CD1c-positive myeloid dendritic cell (primary cell): ENCODE measurements around the gene PAK1.

Source experiments
- DNase-seq: peaks from one replicate; pipeline ENCODE4 v3.0.0-alpha.2; 2016; ENCODE audit errors: extremely low spot score

The PAK1 gene

DNA sequence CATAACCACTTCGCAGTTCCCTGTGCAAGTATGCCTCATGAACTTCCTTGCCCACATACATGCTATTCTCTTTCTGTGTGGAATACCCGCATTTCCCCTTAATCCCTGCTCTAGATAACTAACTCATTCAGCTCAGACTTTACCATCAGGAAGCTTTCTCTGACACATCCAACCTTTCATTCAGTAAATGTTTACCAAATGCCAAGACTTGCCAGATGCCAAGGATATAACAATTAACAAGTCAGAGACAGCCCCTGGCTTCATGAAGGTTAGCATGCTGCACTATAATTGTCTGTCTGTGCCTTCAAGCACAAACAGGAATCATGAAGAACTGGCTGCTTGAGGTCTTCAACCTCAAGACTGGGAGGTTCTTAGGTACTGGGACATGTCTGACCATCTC, 101.2 kb downstream of the PAK1 start:
- DNase-seq, result no peak

DNA sequence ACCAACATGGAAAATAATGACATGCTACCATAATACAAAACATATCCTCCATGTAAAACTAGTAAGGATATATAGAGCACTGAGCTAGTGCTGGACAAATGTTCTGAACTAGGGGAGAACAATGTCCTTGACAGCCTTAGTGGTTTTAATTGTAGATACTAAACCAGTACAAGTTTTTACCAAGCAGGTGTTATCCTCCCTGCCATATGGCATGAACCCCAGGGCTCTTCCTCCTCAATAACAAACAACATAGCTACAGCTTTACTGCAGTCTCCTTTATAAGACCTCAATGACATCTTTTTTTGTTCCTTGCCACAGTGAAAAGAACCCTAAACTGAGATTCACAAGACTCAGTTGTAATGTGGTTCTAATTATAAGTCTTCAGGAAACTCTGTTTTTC, 102.2 kb downstream of the PAK1 start:
- DNase-seq, result no peak

DNA sequence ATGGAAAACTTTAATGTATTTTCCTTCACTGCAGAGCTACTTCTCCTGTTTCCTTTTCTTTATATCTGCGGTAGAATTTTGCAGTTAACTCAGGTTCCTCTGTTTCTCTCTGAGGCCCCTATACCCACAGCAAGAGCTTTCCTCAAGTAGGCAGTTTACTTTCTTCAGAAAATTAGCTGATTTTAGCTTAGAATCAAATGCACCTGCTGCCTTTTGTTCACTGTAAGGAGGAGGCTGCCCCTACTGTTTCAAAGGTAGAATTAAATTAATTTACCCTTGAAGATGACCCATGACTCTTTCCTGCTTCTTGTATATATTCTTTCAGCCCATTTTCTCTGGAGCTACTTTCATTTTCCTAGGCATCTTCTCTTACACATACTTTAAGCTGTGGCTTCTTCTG, 103.7 kb downstream of the PAK1 start:
- no peak for DNase-seq

DNA sequence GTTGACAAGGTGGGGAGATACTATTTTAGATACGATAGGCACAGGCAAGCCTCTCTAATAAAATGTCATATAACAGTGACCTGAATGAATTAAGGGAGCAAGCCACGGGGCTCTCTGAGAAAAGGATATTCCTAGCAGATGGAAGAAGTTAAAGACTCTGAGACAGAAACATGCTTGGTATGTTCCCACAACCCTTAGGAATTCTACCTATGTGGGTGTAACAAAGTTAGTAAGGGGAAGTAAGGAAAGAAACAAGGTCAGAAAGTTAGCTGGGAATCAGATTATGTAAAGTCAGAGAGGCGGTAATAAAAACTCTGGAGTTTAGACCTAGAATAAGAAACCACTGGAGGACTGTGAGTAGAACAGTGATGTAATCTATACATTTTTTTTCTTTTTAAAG, 112.7 kb downstream of the PAK1 start:
- no peak for DNase-seq

DNA sequence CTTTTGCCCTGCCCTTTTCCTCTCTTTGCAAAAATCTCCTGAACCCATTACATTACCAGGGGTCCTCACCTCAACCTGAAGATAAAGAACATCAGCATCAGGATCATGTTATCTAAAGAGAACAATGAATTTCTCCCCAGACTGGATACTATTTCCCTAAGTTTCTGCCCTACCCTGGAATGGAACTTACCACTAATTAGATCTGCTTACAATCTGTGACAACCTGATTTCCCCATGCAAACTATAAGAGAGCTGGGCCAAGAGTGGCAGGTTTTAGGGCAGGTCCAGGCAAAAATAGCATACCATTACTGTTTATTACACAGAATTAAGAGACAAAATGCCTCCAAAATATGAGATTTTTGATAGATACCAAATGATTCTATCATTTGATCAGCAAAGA, 114.4 kb downstream of the PAK1 start:
- no peak for DNase-seq

DNA sequence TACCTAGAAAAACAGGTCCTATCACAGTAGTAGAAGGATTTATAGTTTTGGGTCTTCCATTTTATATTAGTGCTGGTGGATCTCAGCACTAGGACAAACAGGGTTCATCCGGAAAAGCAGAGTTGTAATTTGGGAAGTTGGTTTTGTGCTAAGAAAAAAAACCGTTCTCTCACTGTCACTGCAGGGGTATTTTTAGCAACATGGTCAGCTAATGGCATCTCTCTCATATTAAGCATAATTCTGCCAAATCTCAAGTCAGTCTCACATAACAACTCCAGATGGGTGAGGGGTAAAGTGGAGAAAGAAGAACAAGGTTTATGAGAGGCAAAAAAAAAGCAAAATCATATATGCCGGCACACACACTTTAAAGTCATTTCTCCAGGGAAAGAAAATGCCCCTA, 120.8 kb downstream of the PAK1 start:
- no peak for DNase-seq

DNA sequence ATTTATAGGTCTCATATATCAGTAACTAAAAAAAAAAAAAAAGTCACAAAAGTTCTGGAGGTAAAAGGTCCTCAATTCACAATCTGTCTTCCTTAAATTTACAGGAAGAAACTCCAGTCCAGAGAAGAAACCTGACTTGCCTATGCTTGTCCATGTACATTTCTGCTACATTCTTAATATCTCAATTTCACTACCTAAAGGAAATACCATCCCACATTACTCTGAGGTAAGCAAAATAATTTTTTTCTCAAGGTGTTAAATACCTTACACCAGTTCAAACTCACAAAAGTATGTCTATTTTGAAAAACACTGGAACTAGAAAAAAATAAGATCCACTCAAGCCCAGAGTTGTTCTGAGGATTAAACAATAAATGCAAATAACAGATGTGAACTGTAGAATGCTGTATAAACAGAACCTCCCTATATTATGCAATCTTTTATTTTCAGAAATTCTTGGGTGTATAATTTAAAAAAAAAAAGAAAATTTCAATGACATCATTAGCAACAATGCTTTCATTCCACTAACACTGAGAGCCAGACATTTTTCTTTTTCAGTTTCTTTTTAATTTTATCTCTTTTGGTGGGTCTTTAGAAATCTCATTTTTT, 122.5 kb downstream of the PAK1 start:
- DNase-seq, result no peak

DNA sequence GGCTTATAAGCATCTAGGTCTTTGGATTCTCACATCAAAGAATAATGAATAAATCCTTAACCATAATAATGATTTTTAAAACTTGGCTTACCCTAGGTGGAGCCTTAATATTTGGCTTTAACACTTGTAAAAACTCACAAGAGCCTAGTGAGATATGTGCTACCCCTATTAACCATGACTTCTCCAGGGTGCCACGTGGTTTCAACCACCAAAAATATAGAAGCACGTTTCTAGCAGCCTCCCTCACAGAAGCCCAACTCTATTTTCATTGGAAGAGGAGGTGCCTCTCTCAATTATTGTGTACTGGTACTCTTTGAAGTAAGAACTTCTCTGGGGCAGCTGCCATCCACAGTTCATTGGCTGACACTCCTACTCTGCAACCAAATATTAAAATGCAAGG, 125.9 kb downstream of the PAK1 start:
- no peak for DNase-seq

DNA sequence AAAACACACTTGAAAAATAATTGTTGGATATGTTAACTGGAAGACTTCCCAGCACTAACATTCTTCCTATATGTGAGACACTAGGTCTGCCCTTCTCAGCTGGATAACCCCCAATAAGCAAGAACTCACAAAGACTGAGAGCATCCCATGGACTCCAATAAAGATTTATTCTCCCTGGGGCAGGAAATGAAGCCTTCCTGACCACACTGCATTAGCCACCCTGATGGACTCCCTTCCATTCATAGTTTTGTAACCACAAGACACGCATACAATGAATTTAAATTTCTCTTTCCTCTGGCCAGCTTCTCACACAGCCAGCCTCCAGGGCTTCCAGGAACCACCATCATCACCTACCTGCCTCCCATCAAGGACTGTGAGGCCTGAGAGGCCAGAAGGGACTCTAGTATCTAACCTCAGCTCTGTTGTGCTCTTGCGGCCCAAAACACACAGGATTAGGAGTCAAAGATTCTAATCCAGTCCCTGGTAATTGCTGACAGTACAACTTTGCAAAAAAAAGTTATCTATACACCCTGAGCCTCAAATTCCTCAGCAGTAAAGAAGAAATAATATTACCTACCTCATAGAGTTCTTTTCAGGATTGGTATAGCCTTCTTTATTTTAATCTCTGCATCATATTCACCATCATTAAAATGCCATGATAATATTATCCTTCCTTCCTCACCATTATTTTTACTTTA, 126.8 kb downstream of the PAK1 start:
- no peak for DNase-seq

DNA sequence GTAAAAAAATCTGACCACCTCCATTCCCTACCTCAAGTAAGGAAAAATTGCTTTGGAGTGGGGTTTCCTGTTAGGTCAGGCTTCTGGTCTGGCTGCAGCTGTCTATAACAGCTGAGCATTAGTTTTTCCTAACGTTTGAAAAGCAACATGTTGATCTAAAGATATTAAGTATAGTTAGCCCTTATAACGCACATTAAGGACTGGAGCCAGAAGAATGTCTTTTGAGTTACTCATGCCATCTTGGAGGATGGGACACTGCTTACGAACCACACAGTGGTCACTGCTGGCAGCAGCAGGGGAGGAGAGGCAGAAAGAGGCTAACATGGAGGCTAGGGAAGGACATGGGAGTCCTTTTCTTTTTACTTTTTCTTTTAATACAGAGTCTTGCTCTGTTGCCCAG, 128.3 kb downstream of the PAK1 start:
- no peak for DNase-seq

DNA sequence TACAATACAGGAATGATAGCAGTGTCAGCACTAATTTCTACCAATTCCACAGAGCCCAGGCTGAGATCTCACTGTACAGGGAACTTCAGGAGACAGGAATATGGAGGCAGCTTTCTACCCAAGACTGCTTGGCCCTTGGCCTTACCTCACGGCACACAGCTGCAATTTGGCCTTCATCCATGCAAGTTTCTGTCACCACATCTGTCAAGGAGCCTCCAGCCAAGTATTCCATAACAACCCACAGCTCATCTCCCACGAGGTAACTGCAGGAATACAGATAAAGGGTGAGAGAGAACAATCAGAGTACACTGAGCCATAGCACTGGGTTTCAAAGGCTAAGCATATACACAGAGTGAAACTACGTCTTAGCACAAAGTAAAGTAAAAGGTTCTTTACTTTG, 133.4 kb downstream of the PAK1 start:
- no peak for DNase-seq

DNA sequence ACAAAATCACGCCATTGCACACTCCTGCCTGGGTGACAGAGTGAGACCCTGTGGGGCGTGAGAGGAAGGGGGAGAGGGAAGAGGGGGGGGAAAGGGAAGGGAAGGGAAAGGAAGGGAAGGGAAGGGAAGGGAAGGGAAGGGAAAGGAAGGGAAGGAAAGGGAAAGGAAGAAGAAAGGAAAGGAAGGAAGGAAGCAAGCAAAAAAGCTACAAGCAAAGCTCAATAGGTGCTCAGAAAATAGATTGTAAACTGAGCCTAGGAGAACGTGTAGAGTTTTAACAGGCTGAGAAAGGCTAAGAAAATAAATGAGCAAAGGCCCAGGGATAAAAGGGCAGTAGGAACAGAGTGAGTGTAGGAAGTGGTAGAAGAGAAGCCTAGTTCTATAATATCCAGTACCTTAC, 141.6 kb downstream of the PAK1 start:
- DNase-seq, result no peak

DNA sequence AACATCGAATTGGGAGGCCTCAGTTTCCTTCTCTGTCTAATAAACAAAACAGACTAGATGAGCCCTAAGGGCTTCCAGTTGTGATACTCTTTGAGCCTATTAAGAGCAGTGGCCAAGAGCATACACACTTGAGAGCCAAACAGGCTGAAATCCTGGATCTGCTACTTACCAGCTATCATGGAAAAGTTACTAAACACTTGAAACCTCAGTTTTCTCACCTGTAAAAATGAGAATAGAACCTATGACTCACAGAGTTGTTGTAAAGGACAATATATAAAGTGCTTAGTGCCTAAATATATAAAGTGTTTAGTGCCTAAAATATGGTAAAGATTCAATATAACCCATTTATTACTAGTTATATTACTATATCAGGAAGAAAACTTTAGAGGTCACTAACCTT, 148.7 kb downstream of the PAK1 start:
- DNase-seq, result no peak

DNA sequence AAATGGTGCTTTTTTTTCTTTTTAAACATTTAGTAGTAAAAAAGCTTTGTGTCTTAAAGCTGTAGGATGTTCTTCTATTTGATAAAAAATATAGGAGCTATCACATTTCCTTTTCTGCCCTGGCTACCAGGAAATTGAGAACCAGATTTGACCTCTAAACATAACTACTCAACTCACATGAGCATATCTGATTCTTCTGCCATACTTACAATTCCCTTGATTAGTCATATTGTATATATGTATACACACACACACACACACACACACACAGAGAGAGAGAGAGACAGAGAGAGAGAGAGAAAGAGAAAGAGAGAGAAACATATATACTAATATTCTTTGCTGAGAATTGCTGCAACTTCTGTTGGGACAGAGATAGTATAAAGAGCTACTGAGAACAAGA, 149.4 kb downstream of the PAK1 start:
- DNase-seq, result no peak

DNA sequence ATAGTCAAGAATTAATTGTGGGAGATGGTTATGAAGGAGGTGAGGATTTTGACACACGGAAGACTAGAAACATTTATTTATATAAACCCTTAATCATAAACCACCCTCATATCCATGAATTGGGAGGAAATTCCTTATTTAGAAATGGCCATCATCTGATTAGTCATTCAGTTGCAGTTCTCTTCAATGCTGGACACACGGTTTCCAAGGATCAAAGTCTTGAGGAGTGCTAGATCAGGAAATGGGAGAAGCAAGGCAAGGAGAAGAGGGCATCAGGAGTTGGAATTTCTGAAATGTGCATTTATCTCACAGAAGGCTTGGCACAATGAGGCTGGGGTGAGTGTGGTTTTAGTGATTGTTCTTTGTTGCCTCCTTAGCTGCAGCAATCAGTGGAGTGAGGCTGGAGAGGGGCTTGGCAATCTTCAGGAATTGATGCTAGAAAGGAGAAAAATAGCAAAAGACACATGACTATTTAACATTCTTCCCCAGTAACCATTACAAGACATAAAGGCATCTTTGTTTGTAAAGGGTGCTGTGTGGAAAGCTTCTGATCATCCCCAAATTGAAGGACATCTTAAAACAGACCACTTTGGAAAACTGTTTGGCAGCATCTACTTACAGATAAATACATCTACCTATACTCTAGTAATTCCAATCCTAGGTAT, 150.8 kb downstream of the PAK1 start:
- DNase-seq, result no peak

DNA sequence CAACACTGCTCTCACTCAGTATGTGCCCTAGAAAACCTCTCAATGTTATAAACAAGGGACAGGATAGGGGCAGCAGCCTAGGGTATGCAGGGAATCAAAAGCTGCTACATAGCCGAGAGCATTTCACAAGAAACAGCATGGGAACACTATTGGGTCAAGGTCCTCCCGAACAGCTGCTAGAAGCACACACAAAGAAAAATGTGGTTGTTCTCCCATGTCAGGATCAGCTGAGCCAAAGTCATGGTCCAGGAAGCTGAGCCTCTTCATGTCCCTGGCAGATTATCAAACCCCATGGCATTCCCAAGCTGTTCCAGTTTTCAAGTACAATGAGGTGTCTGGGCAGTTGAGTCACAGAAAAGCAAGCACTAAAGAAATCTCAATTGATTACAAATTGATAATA, 151.4 kb downstream of the PAK1 start:
- DNase-seq, result no peak

DNA sequence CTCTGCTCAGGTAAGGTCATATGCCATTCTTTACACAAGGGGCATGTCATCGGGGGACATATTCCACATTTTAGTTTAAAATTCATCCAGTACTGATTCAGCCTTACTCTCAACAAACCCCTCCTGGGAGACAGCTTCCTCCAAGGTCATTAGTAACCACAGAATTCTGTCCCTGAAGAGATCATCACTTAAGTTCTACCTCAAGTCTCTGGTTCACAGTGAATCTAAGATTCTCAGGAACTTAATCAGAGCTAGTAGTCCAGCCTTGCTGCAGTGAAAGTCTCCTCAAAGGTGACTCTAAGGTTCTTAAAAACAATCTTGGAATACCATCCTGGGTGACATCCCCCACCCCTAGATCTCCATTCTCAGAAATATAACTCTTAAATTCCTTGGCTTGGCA, 153.5 kb downstream of the PAK1 start:
- DNase-seq, result no peak

DNA sequence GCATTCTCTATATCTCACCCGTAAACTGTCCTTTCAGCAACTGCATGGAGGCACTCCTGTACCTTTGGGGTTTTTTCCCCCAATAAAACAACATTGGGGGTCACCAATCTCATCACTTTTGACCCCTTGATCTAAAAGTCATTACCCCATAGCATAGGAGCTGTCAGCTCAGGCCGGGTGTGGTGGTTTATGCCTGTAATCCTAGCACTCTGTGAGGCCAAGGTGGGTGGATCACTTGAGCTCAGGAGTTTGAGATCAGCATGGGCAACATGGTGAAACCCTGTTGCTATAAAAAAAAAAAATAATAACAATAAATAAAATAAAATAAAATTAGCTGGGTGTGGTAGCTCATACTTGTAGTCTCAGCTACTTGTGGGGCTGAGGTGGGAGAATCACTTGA, 155.3 kb downstream of the PAK1 start:
- no peak for DNase-seq

DNA sequence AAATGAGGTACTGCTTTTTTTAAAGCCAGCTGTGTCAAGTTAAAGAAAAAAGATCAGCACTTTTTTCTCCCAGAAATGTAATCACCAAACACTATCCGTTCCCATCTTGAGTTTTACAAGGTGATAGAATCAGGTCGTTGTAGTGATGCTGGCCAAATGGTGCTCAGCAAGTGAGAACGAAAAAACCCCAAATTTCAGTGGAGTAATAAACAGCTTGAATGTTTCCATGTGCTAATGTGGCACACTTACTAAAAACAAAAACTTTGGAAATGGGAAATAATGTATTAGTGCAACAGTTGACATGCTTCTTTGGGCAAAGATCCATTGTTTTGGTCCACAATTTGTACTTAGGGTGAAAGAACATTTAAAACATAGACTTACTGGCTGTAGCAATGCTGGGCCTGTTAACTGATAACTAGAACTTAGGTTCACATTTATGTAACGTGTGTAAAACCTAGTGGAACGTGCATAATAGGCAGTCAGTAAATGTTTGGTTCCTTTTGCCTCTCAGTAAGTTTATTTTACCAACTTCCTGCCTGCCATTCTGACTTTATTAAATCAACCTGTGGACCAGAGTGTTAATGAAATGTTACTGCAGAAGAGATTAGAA, 157.1 kb downstream of the PAK1 start:
- DNase-seq, result no peak

DNA sequence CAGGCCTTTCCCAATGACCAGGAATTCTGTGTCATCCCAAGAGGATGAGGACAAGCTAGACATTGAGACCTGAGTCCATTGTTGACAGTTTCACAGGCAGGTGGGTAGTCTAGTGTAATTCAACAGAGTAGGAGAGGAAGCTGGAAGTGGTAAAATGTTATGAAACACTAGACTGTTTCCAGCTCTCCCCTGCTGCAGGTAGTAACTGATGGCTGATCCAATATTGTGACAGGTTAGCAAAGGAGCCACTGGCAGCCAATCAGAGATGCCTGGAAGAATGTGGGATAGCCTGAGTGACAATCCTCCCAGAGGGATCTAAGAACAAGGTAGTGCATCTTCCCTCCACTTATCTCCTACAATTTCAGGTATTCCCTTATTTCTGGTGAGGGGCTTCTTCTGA, 161.8 kb downstream of the PAK1 start:
- DNase-seq, result no peak

DNA sequence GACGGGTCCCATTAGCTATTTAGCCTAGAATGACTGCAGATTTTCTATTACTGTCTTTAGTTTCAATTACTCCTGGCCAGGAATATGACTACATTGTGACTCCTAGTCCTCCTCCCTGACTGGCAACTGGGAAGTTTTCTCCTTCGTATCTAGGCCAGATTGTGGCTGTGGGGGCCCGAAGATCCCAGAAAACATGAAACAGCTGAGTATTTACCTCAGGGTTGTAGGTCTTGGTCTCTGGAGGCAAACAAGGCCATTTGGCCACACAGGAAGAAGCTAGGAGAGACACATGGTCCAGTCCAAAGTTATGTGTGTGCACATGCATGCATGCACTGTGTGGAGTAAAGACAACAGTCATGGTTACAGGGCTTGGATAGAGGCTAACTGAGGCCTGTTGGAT, 162.2 kb downstream of the PAK1 start:
- no peak for DNase-seq

DNA sequence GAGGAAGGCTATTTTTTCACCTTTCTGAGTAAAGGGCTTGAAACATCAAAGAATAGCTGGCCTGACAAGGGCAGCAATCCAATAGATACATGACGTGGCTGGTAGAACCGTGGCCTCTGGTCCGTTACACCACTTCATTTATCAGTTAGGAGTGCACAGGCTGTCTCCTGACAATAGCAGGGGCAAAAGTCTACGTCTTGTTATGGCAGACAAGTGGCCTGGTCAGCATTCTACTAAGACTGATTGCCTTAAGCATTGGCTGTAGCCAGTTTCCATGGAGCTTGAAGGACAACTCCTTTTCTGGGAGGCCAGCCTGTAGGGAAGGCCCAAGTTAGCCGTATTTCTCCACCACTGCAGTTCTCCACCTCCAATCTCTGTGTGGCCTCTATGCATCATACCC, 163.2 kb downstream of the PAK1 start:
- DNase-seq, result no peak

DNA sequence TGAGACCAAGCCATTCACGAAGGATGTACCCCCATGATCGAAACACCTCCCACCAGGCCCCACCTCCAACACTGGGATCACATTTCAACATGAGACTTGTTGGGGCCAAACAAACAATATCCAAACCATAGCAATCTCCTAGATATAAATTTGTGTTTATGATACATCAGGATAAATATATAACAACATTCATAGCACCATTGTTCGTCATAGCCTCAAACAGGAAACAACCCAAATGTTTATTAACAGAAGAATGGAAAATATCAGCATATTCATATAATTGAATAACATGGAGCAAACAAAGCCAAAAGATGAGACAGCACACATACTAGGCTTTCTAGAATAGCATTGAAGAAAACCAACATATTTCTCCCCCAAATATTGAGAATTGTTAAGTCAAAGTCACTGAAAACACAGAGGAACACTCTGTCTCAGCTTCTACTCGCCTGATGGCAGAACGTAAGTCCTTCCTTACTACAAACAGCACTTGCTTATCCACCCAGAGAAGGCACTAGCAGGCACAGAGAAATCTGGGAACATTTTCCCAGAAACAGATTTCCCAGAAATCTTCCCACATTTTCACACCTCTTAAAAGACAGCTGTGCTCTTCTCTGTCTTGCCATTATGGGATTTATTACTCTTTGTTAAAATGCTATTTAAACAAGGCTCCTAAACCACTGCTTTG, 164.4 kb downstream of the PAK1 start:
- DNase-seq, result no peak
